ENCODE results near the gene CELA3B. TPM values are rescaled to one million over a fixed set of nuclear protein-coding genes. Genes with fewer than 3 reads are reported as not detected.
A peak's percentile ranks its signal among the peaks of the same experiment; 100 is the strongest.

CELA3B gene
- total RNA-seq, 1 experiment from 2014 or later: 4.4 TPM

GRCh38 chr1:21930080-21930571 is 46.7 kb upstream of the CELA3B start:
- Mint-ChIP-seq H3K9me3 (no peaks in the 10 kb centered on the region), H3K36me3 (peaks cover 6% of the 10 kb centered on the region; the same call in 1 of the 2 replicates), H3K4me3 (no peak overlapping the region), H3K27ac (peak overlapping the region; percentile 83; the same call in 1 of the 2 replicates), H3K4me1 (peaks cover 38% of the 10 kb centered on the region), H3K27me3 (ENCODE audit: low read depth) (no peaks in the 10 kb centered on the region)
- TF ChIP-seq E2F1 (CRISPR knock-in tag; IDR thresholded peaks at IDR 0.05) (no peak), CTCF (IDR thresholded peaks at IDR 0.05) (no peak), GTF2I (CRISPR knock-in tag; conservative IDR thresholded peaks at IDR 0.05) (no peak), SMAD3 (CRISPR knock-in tag; IDR thresholded peaks at IDR 0.05; ENCODE audit: borderline replicate concordance) (no peak), ARID4B (CRISPR knock-in tag; IDR thresholded peaks at IDR 0.05; ENCODE audit: borderline replicate concordance) (no peak)
- DNase-seq (ENCODE audit: low spot score) (no peak), ATAC-seq (no peak)
- ChIA-PET POLR2A (no interaction called here), CTCF (no interaction called here)

GRCh38 chr1:21930629-21931170 is 46.1 kb upstream of the CELA3B start:
- Mint-ChIP-seq H3K27me3 (ENCODE audit: low read depth) (no peaks in the 10 kb centered on the region), H3K4me1 (peaks cover 44% of the 10 kb centered on the region), H3K4me3 (no peak overlapping the region), H3K27ac (peak overlapping the region; percentile 83; the same call in 1 of the 2 replicates), H3K36me3 (peaks cover 6% of the 10 kb centered on the region; the same call in 1 of the 2 replicates), H3K9me3 (no peaks in the 10 kb centered on the region)
- ChIA-PET CTCF (no interaction called here), POLR2A (no interaction called here)
- ATAC-seq: no peak
- TF ChIP-seq PRDM15 (CRISPR knock-in tag; IDR thresholded peaks at IDR 0.05): no peak
- no peak for TF ChIP-seq JUN (CRISPR knock-in tag; IDR thresholded peaks at IDR 0.05)
- no peak for TF ChIP-seq GTF2I (CRISPR knock-in tag; conservative IDR thresholded peaks at IDR 0.05)
- no peak for TF ChIP-seq ZSCAN18 (CRISPR knock-in tag; IDR thresholded peaks at IDR 0.05)
- no peak for TF ChIP-seq RELA (CRISPR knock-in tag; IDR thresholded peaks at IDR 0.05; ENCODE audit: borderline replicate concordance)
- no peak for TF ChIP-seq ETV6 (CRISPR knock-in tag; IDR thresholded peaks at IDR 0.05)
- TF ChIP-seq ZNF423 (CRISPR knock-in tag; IDR thresholded peaks at IDR 0.05): no peak
- no peak for TF ChIP-seq GRHL2 (CRISPR knock-in tag; IDR thresholded peaks at IDR 0.05; ENCODE audit: insufficient replicate concordance, severe bottlenecking)
- no peak for TF ChIP-seq ATF1 (CRISPR knock-in tag; IDR thresholded peaks at IDR 0.05)
- DNase-seq (ENCODE audit: low spot score): no peak

Measured in WTC11 (cell line).